PFSK-1 (cell line): ENCODE results near the gene RARRES2.
A peak's percentile ranks its signal among the peaks of the same experiment; 100 is the strongest.

Experiments
- FOXP2 ChIP-seq: optimal IDR thresholded peaks from 2 replicates; pipeline ENCODE3; 2011; ENCODE audit warnings: borderline replicate concordance, control low read depth, inconsistent platforms; ENCODE audit not compliant: insufficient read depth; ENCODE audit errors: extremely low read length, extremely low read depth
- POLR2AphosphoS5 ChIP-seq: IDR thresholded peaks from 2 replicates; pipeline ENCODE4 v1.6.1; 2012; ENCODE audit warnings: low read depth, mild to moderate bottlenecking, control low read depth, low read length, moderate library complexity
- SIN3A ChIP-seq: IDR thresholded peaks from 2 replicates; pipeline ENCODE4 v1.6.1; 2012; ENCODE audit warnings: mild to moderate bottlenecking, low read length, moderate library complexity, borderline replicate concordance; ENCODE audit not compliant: insufficient read depth
- TAF1 ChIP-seq: IDR thresholded peaks from 2 replicates; pipeline ENCODE4 v1.6.1; 2012; ENCODE audit warnings: low read length, control low read depth, borderline replicate concordance; ENCODE audit not compliant: insufficient read depth
- TF ChIP-seq, protein P1 (sequence below), 2 experiments: IDR thresholded peaks; 2 replicates each; pipeline versions ENCODE4 v1.6.1 to v1.8.0; 2011 to 2012; ENCODE audit warnings: low read depth in 2 of 2, low read length in 2 of 2, control low read depth in 1 of 2, inconsistent platforms in 1 of 2, mild to moderate bottlenecking in 1 of 2, moderate library complexity in 1 of 2; ENCODE audit not compliant: insufficient read depth in 1 of 2

Gene RARRES2

GRCh38 chr7:150369748-150370501 lies 28.5 kb upstream of the RARRES2 start:
- TF ChIP-seq POLR2AphosphoS5 (no peak), FOXP2 (no peak), TAF1 (no peak), SIN3A (no peak)
- TF ChIP-seq, protein P1, sequence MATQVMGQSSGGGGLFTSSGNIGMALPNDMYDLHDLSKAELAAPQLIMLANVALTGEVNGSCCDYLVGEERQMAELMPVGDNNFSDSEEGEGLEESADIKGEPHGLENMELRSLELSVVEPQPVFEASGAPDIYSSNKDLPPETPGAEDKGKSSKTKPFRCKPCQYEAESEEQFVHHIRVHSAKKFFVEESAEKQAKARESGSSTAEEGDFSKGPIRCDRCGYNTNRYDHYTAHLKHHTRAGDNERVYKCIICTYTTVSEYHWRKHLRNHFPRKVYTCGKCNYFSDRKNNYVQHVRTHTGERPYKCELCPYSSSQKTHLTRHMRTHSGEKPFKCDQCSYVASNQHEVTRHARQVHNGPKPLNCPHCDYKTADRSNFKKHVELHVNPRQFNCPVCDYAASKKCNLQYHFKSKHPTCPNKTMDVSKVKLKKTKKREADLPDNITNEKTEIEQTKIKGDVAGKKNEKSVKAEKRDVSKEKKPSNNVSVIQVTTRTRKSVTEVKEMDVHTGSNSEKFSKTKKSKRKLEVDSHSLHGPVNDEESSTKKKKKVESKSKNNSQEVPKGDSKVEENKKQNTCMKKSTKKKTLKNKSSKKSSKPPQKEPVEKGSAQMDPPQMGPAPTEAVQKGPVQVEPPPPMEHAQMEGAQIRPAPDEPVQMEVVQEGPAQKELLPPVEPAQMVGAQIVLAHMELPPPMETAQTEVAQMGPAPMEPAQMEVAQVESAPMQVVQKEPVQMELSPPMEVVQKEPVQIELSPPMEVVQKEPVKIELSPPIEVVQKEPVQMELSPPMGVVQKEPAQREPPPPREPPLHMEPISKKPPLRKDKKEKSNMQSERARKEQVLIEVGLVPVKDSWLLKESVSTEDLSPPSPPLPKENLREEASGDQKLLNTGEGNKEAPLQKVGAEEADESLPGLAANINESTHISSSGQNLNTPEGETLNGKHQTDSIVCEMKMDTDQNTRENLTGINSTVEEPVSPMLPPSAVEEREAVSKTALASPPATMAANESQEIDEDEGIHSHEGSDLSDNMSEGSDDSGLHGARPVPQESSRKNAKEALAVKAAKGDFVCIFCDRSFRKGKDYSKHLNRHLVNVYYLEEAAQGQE (IDR thresholded peaks at IDR 0.05; ENCODE audit: insufficient read depth in 1 of 2, low read depth in 2 of 2, low read length in 2 of 2) = no peak

DNA sequence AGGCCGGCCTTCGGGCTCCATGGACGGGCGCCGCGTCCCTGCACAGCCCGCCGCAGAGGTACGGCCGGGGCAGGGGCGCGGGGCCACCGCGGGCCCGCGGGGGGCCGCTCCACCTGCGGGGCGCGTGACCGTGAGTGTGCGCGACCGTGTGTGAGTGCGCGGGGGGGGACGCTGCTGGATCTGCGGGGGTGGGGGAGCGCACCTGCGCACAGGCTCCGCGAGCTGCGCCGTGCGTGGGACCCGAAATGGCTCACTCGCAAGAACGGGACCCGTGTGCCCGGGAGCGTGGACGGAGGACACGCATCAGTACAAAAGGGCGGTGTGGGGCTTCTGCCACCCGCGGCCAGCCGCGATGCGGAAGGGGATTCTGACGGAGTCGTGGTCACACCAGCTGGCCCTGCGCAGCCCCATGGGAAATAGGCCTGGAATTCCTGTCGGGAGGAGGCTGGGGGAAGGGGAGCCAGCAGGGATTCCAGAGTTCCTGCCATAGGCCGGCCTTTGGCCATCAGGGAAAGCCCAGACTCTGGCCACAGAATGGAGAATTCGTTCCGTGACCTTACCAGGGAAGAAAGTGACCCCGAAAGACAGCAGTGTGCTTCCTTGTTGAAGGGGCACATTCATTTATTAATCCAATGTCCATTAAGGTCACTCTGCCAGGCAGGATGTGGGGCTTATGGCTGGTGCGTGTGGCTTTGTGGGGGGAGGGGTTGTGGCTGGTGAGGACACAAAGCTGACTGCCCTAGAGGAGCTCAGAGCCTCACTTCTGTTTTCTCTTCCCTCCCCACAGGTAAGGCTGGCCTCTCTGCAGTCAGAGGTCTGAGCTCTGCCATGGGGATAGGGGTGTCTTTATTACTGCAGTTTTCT lies 27.7 kb upstream of the RARRES2 start:
- TF ChIP-seq POLR2AphosphoS5 (0 out of 2 replicates have a peak, but pooled peaks have one; percentile 7), FOXP2 (peak; percentile 65), SIN3A (no peak; the same call in 1 of the 2 replicates)

GRCh38 chr7:150368096-150368883 lies 26.9 kb upstream of the RARRES2 start, which contains the start of gene REPIN1:
REPIN1 (plus strand) TSS chr7:150368822; CDS start chr7:150369712, 890 bp downstream.
- TF ChIP-seq FOXP2 (peak; percentile 6), SIN3A (no peak), TAF1 (0 out of 2 replicates have a peak, but pooled peaks have one; percentile 61), POLR2AphosphoS5 (0 out of 2 replicates have a peak, but pooled peaks have one; percentile 23)
- TF ChIP-seq, protein P1 (IDR thresholded peaks at IDR 0.05; ENCODE audit: insufficient read depth in 1 of 2, low read depth in 2 of 2, low read length in 2 of 2) = peak in 1 of 2 experiments; percentile 66; a peak in 2 of 4 replicates

GRCh38 chr7:150367677-150368095 lies 26.3 kb upstream of the RARRES2 start:
- TF ChIP-seq TAF1 = no peak
- no peak for TF ChIP-seq FOXP2
- TF ChIP-seq SIN3A = no peak
- TF ChIP-seq, protein P1 (IDR thresholded peaks at IDR 0.05; ENCODE audit: insufficient read depth in 1 of 2, low read depth in 2 of 2, low read length in 2 of 2) = no peak
- TF ChIP-seq POLR2AphosphoS5 = no peak
